GM23338 (cell line): ENCODE measurements around the gene KCNMA1. TPM values are rescaled to one million over a fixed set of nuclear protein-coding genes. Genes with fewer than 3 reads are reported as not detected.

Source experiments
- ATAC-seq: fragments of 200-7000 bp; cut with Tn5 transposase; 3 replicates; pipeline ENCODE4 v1.9.1; 2020
- DNase-seq: peaks from one replicate; pipeline ENCODE4 v3.0.0-alpha.2; 2015; ENCODE audit warnings: low spot score
- H2AFZ ChIP-seq: fragments of 200-600 bp; sonication (generic); 2 replicates; pipeline ENCODE4 v1.8.0; 2016; ENCODE audit warnings: antibody characterized with exemption, mild to moderate bottlenecking, moderate library complexity
- H3F3A ChIP-seq: fragments of 200-600 bp; sonication (generic); replicated peaks from 2 replicates; pipeline ENCODE4 v1.8.0; 2017; ENCODE audit warnings: antibody characterized with exemption, mixed run types, low read depth
- H3K27ac ChIP-seq: fragments of 200-600 bp; sonication (generic); 2 replicates; pipeline ENCODE4 v1.6.1; 2016; ENCODE audit warnings: low read depth
- H3K27me3 ChIP-seq: fragments of 200-600 bp; sonication (generic); 2 replicates; pipeline ENCODE4 v1.8.0; 2016; ENCODE audit warnings: mild to moderate bottlenecking, mixed run types, moderate library complexity; ENCODE audit not compliant: insufficient read depth
- H3K36me3 ChIP-seq: fragments of 200-600 bp; sonication (generic); 2 replicates; pipeline ENCODE4 v1.8.0; 2016; ENCODE audit warnings: mild to moderate bottlenecking; ENCODE audit not compliant: insufficient read depth
- H3K4me1 ChIP-seq: fragments of 200-600 bp; sonication (generic); 2 replicates; pipeline ENCODE4 v1.8.0; 2016; ENCODE audit warnings: mild to moderate bottlenecking, moderate library complexity; ENCODE audit not compliant: insufficient read depth
- H3K4me2 ChIP-seq: fragments of 200-600 bp; sonication (generic); 2 replicates; pipeline ENCODE4 v1.7.1; 2017; ENCODE audit warnings: mixed run types
- H3K4me3 ChIP-seq: fragments of 200-600 bp; sonication (generic); 2 replicates; pipeline ENCODE4 v1.6.1; 2016; ENCODE audit warnings: mixed run types
- H3K79me2 ChIP-seq: fragments of 200-600 bp; sonication (generic); replicated peaks from 2 replicates; pipeline ENCODE4 v1.8.0; 2017; ENCODE audit warnings: mild to moderate bottlenecking; ENCODE audit not compliant: insufficient read depth
- H3K9me2 ChIP-seq: fragments of 200-600 bp; sonication (generic); 2 replicates; pipeline ENCODE4 v1.8.0; 2017; ENCODE audit not compliant: insufficient read depth
- H4K20me1 ChIP-seq: fragments of 200-600 bp; sonication (generic); replicated peaks from 2 replicates; pipeline ENCODE4 v1.8.0; 2017; ENCODE audit warnings: mild to moderate bottlenecking; ENCODE audit not compliant: insufficient read depth
- H3K27ac Mint-ChIP-seq: 2 replicates; pipeline ENCODE4 v1.8.0; 2020; ENCODE audit warnings: inconsistent platforms, mild to moderate bottlenecking, moderate library complexity, mixed read lengths
- H3K27me3 Mint-ChIP-seq: 3 replicates; pipeline ENCODE4 v1.8.0; 2022; ENCODE audit warnings: low read depth, mild to moderate bottlenecking, moderate library complexity, mixed read lengths, inconsistent platforms; ENCODE audit not compliant: insufficient read depth, poor library complexity
- H3K36me3 Mint-ChIP-seq: 3 replicates; pipeline ENCODE4 v1.8.0; 2021; ENCODE audit warnings: low read depth, mild to moderate bottlenecking, inconsistent platforms, moderate library complexity, mixed read lengths
- H3K4me1 Mint-ChIP-seq: 3 replicates; pipeline ENCODE4 v1.8.0; 2020; ENCODE audit warnings: mild to moderate bottlenecking, inconsistent platforms, mixed read lengths
- H3K4me3 Mint-ChIP-seq: 3 replicates; pipeline ENCODE4 v1.8.0; 2021; ENCODE audit warnings: moderate library complexity, mild to moderate bottlenecking, inconsistent platforms, mixed read lengths
- H3K9me3 Mint-ChIP-seq: 3 replicates; pipeline ENCODE4 v1.8.0; 2020; ENCODE audit warnings: moderate library complexity, mild to moderate bottlenecking, inconsistent platforms, mixed read lengths
- CREB1 ChIP-seq: fragments of 250-450 bp; sonication (Bioruptor Pico); IDR thresholded peaks from 2 replicates; pipeline ENCODE4 v1.5.0; 2020; ENCODE audit warnings: low read depth, mild to moderate bottlenecking, moderate library complexity
- ETS1 ChIP-seq: IDR thresholded peaks from 2 replicates; pipeline ENCODE4 v1.6.1; 2016; ENCODE audit warnings: antibody characterized with exemption
- EZH2 ChIP-seq: fragments of 200-600 bp; sonication (generic); IDR thresholded peaks from one replicate; pipeline ENCODE4 v1.8.0; 2017; ENCODE audit warnings: antibody characterized with exemption, mild to moderate bottlenecking, low read depth; ENCODE audit not compliant: unreplicated experiment
- EZH2phosphoT487 ChIP-seq: fragments of 200-600 bp; sonication (generic); IDR thresholded peaks from one replicate; pipeline ENCODE4 v1.8.1; 2018; ENCODE audit warnings: antibody characterized with exemption; ENCODE audit not compliant: unreplicated experiment
- JUNB ChIP-seq: IDR thresholded peaks from one replicate; pipeline ENCODE4 v1.6.1; 2016; ENCODE audit warnings: antibody characterized with exemption; ENCODE audit not compliant: unreplicated experiment
- NANOG ChIP-seq: IDR thresholded peaks from 2 replicates; pipeline ENCODE4 v1.6.1; 2016; ENCODE audit warnings: antibody characterized with exemption, borderline replicate concordance
- POLR2AphosphoS5 ChIP-seq: IDR thresholded peaks from 2 replicates; pipeline ENCODE4 v1.6.1; 2016; ENCODE audit warnings: antibody characterized with exemption, low read depth
- STAT1 ChIP-seq: IDR thresholded peaks from one replicate; pipeline ENCODE4 v1.6.1; 2016; ENCODE audit warnings: antibody characterized with exemption; ENCODE audit not compliant: unreplicated experiment
- ZNF114 ChIP-seq: fragments of 250-450 bp; sonication (Bioruptor Pico); IDR thresholded peaks from 2 replicates; pipeline ENCODE4 v1.5.0; 2020; ENCODE audit warnings: mild to moderate bottlenecking, moderate library complexity
- ZNF331 ChIP-seq: fragments of 250-450 bp; sonication (Bioruptor Pico); IDR thresholded peaks from 2 replicates; pipeline ENCODE4 v1.5.0; 2020; ENCODE audit warnings: low read depth, mild to moderate bottlenecking, moderate library complexity
- polyA plus RNA-seq: library from polyadenylated mRNA; unstranded; fragments of >200 nt; fragmentation: Nextera tagmentation; extraction: Ambion mirVana; gene quantifications from 2 replicates; pipeline ENCODE4 v1.2.1, GENCODE V29; 2016
- total RNA-seq: library from RNA; depleted of rRNA; stranded (reverse); fragments of >200 nt; shearing (Covaris generic); gene quantifications from 2 replicates; pipeline ENCODE4 v1.2.3, GENCODE V29; 2014
- TF ChIP-seq, protein P1 (sequence below): fragments of 250-450 bp; sonication (Bioruptor Pico); IDR thresholded peaks from 2 replicates; pipeline ENCODE4 v1.5.0; 2020; ENCODE audit warnings: mild to moderate bottlenecking, moderate library complexity
- TF ChIP-seq, protein P2 (sequence below): IDR thresholded peaks from one replicate; pipeline ENCODE4 v1.6.1; 2018; ENCODE audit warnings: antibody characterized with exemption; ENCODE audit not compliant: unreplicated experiment
- TF ChIP-seq, protein P3 (sequence below), 2 experiments: fragments of 200-600 bp in 1 of 2; sonication (generic) in 1 of 2; conservative IDR thresholded peaks; 2 replicates each; pipeline versions ENCODE4 v1.5.1 to v1.6.1; 2016 to 2017; ENCODE audit warnings: antibody characterized with exemption in 2 of 2, low read depth in 2 of 2, mild to moderate bottlenecking in 2 of 2, moderate library complexity in 1 of 2

Gene KCNMA1
- total and polyA plus RNA-seq, 2 experiments from 2014 or later = 8.2 to 9.0 TPM

GRCh38 chr10:77201135-77202106 is 436.2 kb downstream of the KCNMA1 start:
- ATAC-seq = peak; percentile 38; the same call in 2 of the 3 replicates

More at GRCh38 chr10:77201135-77202106, 436.2 kb downstream of the KCNMA1 start:
- Histone ChIP-seq H3K4me3 (no peak overlapping the region), H3K4me2 (no peak overlapping the region), H3K9me2 (no peaks in the 10 kb centered on the region), H2AFZ (no peak overlapping the region), H4K20me1 (no peaks in the 10 kb centered on the region), H3K4me1 (peaks cover 19% of the 10 kb centered on the region; the same call in 1 of the 2 replicates), H3K36me3 (no peaks in the 10 kb centered on the region), H3F3A (no peaks in the 10 kb centered on the region), H3K27me3 (no peaks in the 10 kb centered on the region), H3K27ac (no peak overlapping the region), H3K79me2 (no peaks in the 10 kb centered on the region)
- Mint-ChIP-seq H3K4me1 (peaks cover 29% of the 10 kb centered on the region), H3K36me3 (no peaks in the 10 kb centered on the region), H3K4me3 (no peak overlapping the region), H3K9me3 (peaks cover 4% of the 10 kb centered on the region; the same call in 1 of the 3 replicates), H3K27me3 (peaks cover 2% of the 10 kb centered on the region), H3K27ac (no peak overlapping the region)
- TF ChIP-seq CREB1 (CRISPR knock-in tag) (no peak), ZNF114 (CRISPR knock-in tag) (no peak), EZH2 (no peak), ZNF331 (CRISPR knock-in tag) (no peak), STAT1 (no peak), NANOG (no peak), EZH2phosphoT487 (no peak), JUNB (no peak), ETS1 (no peak), POLR2AphosphoS5 (no peak)
- TF ChIP-seq, protein P1, sequence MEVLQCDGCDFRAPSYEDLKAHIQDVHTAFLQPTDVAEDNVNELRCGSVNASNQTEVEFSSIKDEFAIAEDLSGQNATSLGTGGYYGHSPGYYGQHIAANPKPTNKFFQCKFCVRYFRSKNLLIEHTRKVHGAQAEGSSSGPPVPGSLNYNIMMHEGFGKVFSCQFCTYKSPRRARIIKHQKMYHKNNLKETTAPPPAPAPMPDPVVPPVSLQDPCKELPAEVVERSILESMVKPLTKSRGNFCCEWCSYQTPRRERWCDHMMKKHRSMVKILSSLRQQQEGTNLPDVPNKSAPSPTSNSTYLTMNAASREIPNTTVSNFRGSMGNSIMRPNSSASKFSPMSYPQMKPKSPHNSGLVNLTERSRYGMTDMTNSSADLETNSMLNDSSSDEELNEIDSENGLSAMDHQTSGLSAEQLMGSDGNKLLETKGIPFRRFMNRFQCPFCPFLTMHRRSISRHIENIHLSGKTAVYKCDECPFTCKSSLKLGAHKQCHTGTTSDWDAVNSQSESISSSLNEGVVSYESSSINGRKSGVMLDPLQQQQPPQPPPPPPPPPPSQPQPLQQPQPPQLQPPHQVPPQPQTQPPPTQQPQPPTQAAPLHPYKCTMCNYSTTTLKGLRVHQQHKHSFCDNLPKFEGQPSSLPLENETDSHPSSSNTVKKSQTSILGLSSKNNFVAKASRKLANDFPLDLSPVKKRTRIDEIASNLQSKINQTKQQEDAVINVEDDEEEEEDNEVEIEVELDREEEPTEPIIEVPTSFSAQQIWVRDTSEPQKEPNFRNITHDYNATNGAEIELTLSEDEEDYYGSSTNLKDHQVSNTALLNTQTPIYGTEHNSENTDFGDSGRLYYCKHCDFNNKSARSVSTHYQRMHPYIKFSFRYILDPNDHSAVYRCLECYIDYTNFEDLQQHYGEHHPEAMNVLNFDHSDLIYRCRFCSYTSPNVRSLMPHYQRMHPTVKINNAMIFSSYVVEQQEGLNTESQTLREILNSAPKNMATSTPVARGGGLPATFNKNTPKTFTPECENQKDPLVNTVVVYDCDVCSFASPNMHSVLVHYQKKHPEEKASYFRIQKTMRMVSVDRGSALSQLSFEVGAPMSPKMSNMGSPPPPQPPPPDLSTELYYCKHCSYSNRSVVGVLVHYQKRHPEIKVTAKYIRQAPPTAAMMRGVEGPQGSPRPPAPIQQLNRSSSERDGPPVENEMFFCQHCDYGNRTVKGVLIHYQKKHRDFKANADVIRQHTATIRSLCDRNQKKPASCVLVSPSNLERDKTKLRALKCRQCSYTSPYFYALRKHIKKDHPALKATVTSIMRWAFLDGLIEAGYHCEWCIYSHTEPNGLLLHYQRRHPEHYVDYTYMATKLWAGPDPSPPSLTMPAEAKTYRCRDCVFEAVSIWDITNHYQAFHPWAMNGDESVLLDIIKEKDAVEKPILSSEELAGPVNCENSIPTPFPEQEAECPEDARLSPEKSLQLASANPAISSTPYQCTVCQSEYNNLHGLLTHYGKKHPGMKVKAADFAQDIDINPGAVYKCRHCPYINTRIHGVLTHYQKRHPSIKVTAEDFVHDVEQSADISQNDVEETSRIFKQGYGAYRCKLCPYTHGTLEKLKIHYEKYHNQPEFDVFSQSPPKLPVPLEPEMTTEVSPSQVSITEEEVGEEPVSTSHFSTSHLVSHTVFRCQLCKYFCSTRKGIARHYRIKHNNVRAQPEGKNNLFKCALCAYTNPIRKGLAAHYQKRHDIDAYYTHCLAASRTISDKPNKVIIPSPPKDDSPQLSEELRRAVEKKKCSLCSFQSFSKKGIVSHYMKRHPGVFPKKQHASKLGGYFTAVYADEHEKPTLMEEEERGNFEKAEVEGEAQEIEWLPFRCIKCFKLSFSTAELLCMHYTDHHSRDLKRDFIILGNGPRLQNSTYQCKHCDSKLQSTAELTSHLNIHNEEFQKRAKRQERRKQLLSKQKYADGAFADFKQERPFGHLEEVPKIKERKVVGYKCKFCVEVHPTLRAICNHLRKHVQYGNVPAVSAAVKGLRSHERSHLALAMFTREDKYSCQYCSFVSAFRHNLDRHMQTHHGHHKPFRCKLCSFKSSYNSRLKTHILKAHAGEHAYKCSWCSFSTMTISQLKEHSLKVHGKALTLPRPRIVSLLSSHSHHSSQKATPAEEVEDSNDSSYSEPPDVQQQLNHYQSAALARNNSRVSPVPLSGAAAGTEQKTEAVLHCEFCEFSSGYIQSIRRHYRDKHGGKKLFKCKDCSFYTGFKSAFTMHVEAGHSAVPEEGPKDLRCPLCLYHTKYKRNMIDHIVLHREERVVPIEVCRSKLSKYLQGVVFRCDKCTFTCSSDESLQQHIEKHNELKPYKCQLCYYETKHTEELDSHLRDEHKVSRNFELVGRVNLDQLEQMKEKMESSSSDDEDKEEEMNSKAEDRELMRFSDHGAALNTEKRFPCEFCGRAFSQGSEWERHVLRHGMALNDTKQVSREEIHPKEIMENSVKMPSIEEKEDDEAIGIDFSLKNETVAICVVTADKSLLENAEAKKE = no peak
- TF ChIP-seq, protein P2, sequence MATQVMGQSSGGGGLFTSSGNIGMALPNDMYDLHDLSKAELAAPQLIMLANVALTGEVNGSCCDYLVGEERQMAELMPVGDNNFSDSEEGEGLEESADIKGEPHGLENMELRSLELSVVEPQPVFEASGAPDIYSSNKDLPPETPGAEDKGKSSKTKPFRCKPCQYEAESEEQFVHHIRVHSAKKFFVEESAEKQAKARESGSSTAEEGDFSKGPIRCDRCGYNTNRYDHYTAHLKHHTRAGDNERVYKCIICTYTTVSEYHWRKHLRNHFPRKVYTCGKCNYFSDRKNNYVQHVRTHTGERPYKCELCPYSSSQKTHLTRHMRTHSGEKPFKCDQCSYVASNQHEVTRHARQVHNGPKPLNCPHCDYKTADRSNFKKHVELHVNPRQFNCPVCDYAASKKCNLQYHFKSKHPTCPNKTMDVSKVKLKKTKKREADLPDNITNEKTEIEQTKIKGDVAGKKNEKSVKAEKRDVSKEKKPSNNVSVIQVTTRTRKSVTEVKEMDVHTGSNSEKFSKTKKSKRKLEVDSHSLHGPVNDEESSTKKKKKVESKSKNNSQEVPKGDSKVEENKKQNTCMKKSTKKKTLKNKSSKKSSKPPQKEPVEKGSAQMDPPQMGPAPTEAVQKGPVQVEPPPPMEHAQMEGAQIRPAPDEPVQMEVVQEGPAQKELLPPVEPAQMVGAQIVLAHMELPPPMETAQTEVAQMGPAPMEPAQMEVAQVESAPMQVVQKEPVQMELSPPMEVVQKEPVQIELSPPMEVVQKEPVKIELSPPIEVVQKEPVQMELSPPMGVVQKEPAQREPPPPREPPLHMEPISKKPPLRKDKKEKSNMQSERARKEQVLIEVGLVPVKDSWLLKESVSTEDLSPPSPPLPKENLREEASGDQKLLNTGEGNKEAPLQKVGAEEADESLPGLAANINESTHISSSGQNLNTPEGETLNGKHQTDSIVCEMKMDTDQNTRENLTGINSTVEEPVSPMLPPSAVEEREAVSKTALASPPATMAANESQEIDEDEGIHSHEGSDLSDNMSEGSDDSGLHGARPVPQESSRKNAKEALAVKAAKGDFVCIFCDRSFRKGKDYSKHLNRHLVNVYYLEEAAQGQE = no peak
- TF ChIP-seq, protein P3, sequence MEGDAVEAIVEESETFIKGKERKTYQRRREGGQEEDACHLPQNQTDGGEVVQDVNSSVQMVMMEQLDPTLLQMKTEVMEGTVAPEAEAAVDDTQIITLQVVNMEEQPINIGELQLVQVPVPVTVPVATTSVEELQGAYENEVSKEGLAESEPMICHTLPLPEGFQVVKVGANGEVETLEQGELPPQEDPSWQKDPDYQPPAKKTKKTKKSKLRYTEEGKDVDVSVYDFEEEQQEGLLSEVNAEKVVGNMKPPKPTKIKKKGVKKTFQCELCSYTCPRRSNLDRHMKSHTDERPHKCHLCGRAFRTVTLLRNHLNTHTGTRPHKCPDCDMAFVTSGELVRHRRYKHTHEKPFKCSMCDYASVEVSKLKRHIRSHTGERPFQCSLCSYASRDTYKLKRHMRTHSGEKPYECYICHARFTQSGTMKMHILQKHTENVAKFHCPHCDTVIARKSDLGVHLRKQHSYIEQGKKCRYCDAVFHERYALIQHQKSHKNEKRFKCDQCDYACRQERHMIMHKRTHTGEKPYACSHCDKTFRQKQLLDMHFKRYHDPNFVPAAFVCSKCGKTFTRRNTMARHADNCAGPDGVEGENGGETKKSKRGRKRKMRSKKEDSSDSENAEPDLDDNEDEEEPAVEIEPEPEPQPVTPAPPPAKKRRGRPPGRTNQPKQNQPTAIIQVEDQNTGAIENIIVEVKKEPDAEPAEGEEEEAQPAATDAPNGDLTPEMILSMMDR (conservative IDR thresholded peaks at IDR 0.05; ENCODE audit: low read depth in 2 of 2) = no peak
- DNase-seq = no peak
